GM23338 (cell line): ENCODE measurements around the gene LAMC3.

Experiments
- CREB1 ChIP-seq: fragments of 250-450 bp; sonication (Bioruptor Pico); IDR thresholded peaks from 2 replicates; pipeline ENCODE4 v1.5.0; 2020; ENCODE audit warnings: low read depth, mild to moderate bottlenecking, moderate library complexity
- EZH2 ChIP-seq: fragments of 200-600 bp; sonication (generic); IDR thresholded peaks from one replicate; pipeline ENCODE4 v1.8.0; 2017; ENCODE audit warnings: antibody characterized with exemption, mild to moderate bottlenecking, low read depth; ENCODE audit not compliant: unreplicated experiment
- EZH2phosphoT487 ChIP-seq: fragments of 200-600 bp; sonication (generic); IDR thresholded peaks from one replicate; pipeline ENCODE4 v1.8.1; 2018; ENCODE audit warnings: antibody characterized with exemption; ENCODE audit not compliant: unreplicated experiment
- POLR2AphosphoS5 ChIP-seq: IDR thresholded peaks from 2 replicates; pipeline ENCODE4 v1.6.1; 2016; ENCODE audit warnings: antibody characterized with exemption, low read depth
- ZNF114 ChIP-seq: fragments of 250-450 bp; sonication (Bioruptor Pico); IDR thresholded peaks from 2 replicates; pipeline ENCODE4 v1.5.0; 2020; ENCODE audit warnings: mild to moderate bottlenecking, moderate library complexity
- TF ChIP-seq, protein P1 (sequence below), 2 experiments: fragments of 200-600 bp in 1 of 2; sonication (generic) in 1 of 2; conservative IDR thresholded peaks; 2 replicates each; pipeline versions ENCODE4 v1.5.1 to v1.6.1; 2016 to 2017; ENCODE audit warnings: antibody characterized with exemption in 2 of 2, low read depth in 2 of 2, mild to moderate bottlenecking in 2 of 2, moderate library complexity in 1 of 2
- TF ChIP-seq, protein P2 (sequence below): IDR thresholded peaks from one replicate; pipeline ENCODE4 v1.6.1; 2018; ENCODE audit warnings: antibody characterized with exemption; ENCODE audit not compliant: unreplicated experiment

DNA sequence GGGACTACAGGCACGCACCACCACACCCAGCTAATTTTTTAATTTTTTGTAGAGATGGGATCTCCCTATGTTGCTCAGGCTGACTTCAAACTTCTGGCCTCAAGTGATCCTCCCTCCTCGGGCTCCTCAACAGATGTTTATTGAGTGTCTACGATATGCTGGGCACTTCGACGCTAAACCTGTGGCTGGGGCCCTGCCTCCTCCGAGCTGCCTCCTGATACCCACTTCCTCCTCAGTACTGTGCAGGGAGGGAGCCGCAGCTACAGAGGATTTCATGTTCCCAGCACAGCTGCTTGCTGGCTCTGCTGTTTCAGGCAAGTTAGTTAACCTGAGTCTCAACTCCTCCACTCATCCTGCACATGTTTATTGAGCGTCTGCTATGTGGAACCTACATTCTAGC lies 97.0 kb downstream of the LAMC3 start:
- no peak for TF ChIP-seq EZH2phosphoT487
- TF ChIP-seq, protein P1, sequence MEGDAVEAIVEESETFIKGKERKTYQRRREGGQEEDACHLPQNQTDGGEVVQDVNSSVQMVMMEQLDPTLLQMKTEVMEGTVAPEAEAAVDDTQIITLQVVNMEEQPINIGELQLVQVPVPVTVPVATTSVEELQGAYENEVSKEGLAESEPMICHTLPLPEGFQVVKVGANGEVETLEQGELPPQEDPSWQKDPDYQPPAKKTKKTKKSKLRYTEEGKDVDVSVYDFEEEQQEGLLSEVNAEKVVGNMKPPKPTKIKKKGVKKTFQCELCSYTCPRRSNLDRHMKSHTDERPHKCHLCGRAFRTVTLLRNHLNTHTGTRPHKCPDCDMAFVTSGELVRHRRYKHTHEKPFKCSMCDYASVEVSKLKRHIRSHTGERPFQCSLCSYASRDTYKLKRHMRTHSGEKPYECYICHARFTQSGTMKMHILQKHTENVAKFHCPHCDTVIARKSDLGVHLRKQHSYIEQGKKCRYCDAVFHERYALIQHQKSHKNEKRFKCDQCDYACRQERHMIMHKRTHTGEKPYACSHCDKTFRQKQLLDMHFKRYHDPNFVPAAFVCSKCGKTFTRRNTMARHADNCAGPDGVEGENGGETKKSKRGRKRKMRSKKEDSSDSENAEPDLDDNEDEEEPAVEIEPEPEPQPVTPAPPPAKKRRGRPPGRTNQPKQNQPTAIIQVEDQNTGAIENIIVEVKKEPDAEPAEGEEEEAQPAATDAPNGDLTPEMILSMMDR (conservative IDR thresholded peaks at IDR 0.05; ENCODE audit: low read depth in 2 of 2) = no peak
- no peak for TF ChIP-seq POLR2AphosphoS5
- TF ChIP-seq EZH2 = no peak
- TF ChIP-seq, protein P2, sequence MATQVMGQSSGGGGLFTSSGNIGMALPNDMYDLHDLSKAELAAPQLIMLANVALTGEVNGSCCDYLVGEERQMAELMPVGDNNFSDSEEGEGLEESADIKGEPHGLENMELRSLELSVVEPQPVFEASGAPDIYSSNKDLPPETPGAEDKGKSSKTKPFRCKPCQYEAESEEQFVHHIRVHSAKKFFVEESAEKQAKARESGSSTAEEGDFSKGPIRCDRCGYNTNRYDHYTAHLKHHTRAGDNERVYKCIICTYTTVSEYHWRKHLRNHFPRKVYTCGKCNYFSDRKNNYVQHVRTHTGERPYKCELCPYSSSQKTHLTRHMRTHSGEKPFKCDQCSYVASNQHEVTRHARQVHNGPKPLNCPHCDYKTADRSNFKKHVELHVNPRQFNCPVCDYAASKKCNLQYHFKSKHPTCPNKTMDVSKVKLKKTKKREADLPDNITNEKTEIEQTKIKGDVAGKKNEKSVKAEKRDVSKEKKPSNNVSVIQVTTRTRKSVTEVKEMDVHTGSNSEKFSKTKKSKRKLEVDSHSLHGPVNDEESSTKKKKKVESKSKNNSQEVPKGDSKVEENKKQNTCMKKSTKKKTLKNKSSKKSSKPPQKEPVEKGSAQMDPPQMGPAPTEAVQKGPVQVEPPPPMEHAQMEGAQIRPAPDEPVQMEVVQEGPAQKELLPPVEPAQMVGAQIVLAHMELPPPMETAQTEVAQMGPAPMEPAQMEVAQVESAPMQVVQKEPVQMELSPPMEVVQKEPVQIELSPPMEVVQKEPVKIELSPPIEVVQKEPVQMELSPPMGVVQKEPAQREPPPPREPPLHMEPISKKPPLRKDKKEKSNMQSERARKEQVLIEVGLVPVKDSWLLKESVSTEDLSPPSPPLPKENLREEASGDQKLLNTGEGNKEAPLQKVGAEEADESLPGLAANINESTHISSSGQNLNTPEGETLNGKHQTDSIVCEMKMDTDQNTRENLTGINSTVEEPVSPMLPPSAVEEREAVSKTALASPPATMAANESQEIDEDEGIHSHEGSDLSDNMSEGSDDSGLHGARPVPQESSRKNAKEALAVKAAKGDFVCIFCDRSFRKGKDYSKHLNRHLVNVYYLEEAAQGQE = no peak
- no peak for TF ChIP-seq CREB1
- TF ChIP-seq ZNF114 = no peak
